K562 (cell line): ENCODE data around the gene ABHD17B. TPM values are rescaled to one million over a fixed set of nuclear protein-coding genes. Genes with fewer than 3 reads are reported as not detected.
A peak's percentile ranks its signal among the peaks of the same experiment; 100 is the strongest.

Source experiments
- ATAC-seq: fragments of 200-7000 bp; cut with Tn5 transposase; 3 replicates; pipeline ENCODE4 v1.9.1; 2020; ENCODE audit warnings: moderate library complexity
- BruUV-seq: library from RNA; stranded (reverse); fragments of 400-500 nt; replicated peaks from 2 replicates; lab custom pipeline; 2021; lab: Mats Ljungman, UMichigan
- CTCF ChIA-PET: fragments of 300-600 bp; formaldehyde crosslinking; extraction: SDS; loops from one replicate; lab custom pipeline; 2021; ENCODE audit warnings: low intra/inter-chr PET ratio; lab: Yijun Ruan, JAX
- POLR2A ChIA-PET: fragments of 300-600, 350-650 bp; sonication (Branson Sonifier 250); formaldehyde crosslinking; extraction: SDS; loops from one replicate; lab custom pipeline; 2021; ENCODE audit warnings: antibody characterized with exemption, inconsistent platforms; lab: Yijun Ruan, JAX
- DNase-seq, 4 experiments: peaks; one replicate each; pipeline versions ENCODE4 v3.0.0 to v3.0.0-alpha.2; 2011 to 2018; ENCODE audit warnings: low spot score in 3 of 4, mixed read lengths in 3 of 4; ENCODE audit errors: extremely low read depth in 1 of 4
- FAIRE-seq: peaks from 2 replicates; lab custom pipeline; 2011; peaks lifted over from hg19 to GRCh38; lab: Jason Lieb, UNC
- H2AFZ ChIP-seq: 2 replicates; pipeline ENCODE4 v1.6.0; 2011; ENCODE audit warnings: low read depth, low read length, control low read depth, inconsistent platforms
- H3K27ac ChIP-seq: fragments of 200-600 bp; 3 replicates; pipeline ENCODE4 v1.8.0; 2011; ENCODE audit warnings: low read depth, mild to moderate bottlenecking, control low read depth, inconsistent platforms, low read length, moderate library complexity, mixed read lengths; ENCODE audit errors: extremely low read depth
- H3K27me3 ChIP-seq, 2 experiments: fragments of 300-600 bp in 1 of 2; 2 replicates in 1 of 2; 3 replicates in 1 of 2; pipeline versions ENCODE4 v1.6.0 to v1.8.0; 2011; ENCODE audit warnings: inconsistent platforms in 2 of 2, low read length in 2 of 2, mild to moderate bottlenecking in 1 of 2, mixed read lengths in 1 of 2, moderate library complexity in 1 of 2; ENCODE audit not compliant: control insufficient read depth in 2 of 2, insufficient read depth in 2 of 2
- H3K36me3 ChIP-seq: fragments of 300-600 bp; 3 replicates; pipeline ENCODE4 v1.8.0; 2011; ENCODE audit warnings: mild to moderate bottlenecking, low read length, inconsistent platforms; ENCODE audit not compliant: control insufficient read depth, insufficient read depth
- H3K4me1 ChIP-seq, 2 experiments: fragments of 200-600 bp in 1 of 2; replicated peaks in 1 of 2; 2 replicates in 1 of 2; 3 replicates in 1 of 2; pipeline versions ENCODE4 v1.5.1 to v1.8.0; 2011; ENCODE audit warnings: inconsistent platforms in 2 of 2, low read length in 2 of 2, mild to moderate bottlenecking in 1 of 2, mixed read lengths in 1 of 2, moderate library complexity in 1 of 2; ENCODE audit not compliant: control insufficient read depth in 2 of 2, insufficient read depth in 2 of 2
- H3K4me2 ChIP-seq: 2 replicates; pipeline ENCODE4 v1.6.1; 2011; ENCODE audit warnings: low read length, control low read depth, inconsistent platforms, mixed read lengths; ENCODE audit not compliant: insufficient read depth
- H3K4me3 ChIP-seq: fragments of 200-600 bp; sonication (generic), shearing (Covaris generic); 2 replicates; pipeline ENCODE4 v1.5.1; 2016; ENCODE audit warnings: control low read depth, inconsistent platforms
- H3K79me2 ChIP-seq: fragments of 200-600 bp; 3 replicates; pipeline ENCODE4 v1.8.0; 2011; ENCODE audit warnings: low read length, inconsistent platforms; ENCODE audit not compliant: control insufficient read depth, insufficient read depth
- H3K9ac ChIP-seq, 2 experiments: 2 replicates each; pipeline versions ENCODE4 v1.6.0 to v1.6.1; 2011; ENCODE audit warnings: low read depth in 2 of 2, low read length in 2 of 2, control low read depth in 1 of 2, inconsistent platforms in 1 of 2, mild to moderate bottlenecking in 1 of 2, mixed read lengths in 1 of 2; ENCODE audit not compliant: insufficient read depth in 1 of 2
- H3K9me1 ChIP-seq: one replicate; pipeline ENCODE4 v1.6.0; 2011; ENCODE audit warnings: inconsistent platforms, mild to moderate bottlenecking, low read length, moderate library complexity; ENCODE audit not compliant: control insufficient read depth, insufficient read depth
- H3K9me3 ChIP-seq: replicated peaks from 2 replicates; pipeline ENCODE4 v1.5.1; 2011; ENCODE audit warnings: low read depth, low read length, inconsistent platforms; ENCODE audit not compliant: control insufficient read depth, insufficient read depth
- H4K20me1 ChIP-seq: replicated peaks from 2 replicates; pipeline ENCODE4 v1.6.1; 2011; ENCODE audit warnings: low read length, inconsistent platforms, mixed read lengths; ENCODE audit not compliant: control insufficient read depth, insufficient read depth
- CBX2 ChIP-seq: fragments of 200-600 bp; sonication (generic); IDR thresholded peaks from one replicate; pipeline ENCODE4 v1.6.1; 2012; ENCODE audit warnings: mild to moderate bottlenecking, low read length, inconsistent platforms; ENCODE audit not compliant: insufficient read depth, poor library complexity, severe bottlenecking
- CBX8 ChIP-seq: fragments of 200-600 bp; sonication (generic); IDR thresholded peaks from 2 replicates; pipeline ENCODE4 v1.6.1; 2012; ENCODE audit warnings: borderline replicate concordance, mixed run types, low read depth, mild to moderate bottlenecking, moderate library complexity, mixed read lengths, low read length, control low read depth, inconsistent platforms; ENCODE audit not compliant: poor library complexity, severe bottlenecking; ENCODE audit errors: extremely low read depth
- CCNT2 ChIP-seq: IDR thresholded peaks from 2 replicates; pipeline ENCODE4 v1.6.1; 2011; ENCODE audit warnings: borderline replicate concordance, low read depth, mild to moderate bottlenecking, moderate library complexity, mixed read lengths, low read length; ENCODE audit not compliant: insufficient read length; ENCODE audit errors: extremely low read depth
- CTBP1 ChIP-seq: fragments of 450-650 bp; IDR thresholded peaks from 2 replicates; pipeline ENCODE4 v1.6.1; 2016; ENCODE audit warnings: borderline replicate concordance
- CXXC5 ChIP-seq: fragments of 250-450 bp; sonication (Bioruptor Pico); IDR thresholded peaks from 2 replicates; pipeline ENCODE4 v1.8.0; 2022; ENCODE audit warnings: inconsistent platforms, mild to moderate bottlenecking, moderate library complexity
- FOXP1 ChIP-seq: sonication (generic); formaldehyde crosslinking; IDR thresholded peaks from 2 replicates; pipeline ENCODE4 v1.8.0; 2022; ENCODE audit warnings: mild to moderate bottlenecking, missing genetic modification reagents
- HDAC2 ChIP-seq: fragments of 450-650 bp; IDR thresholded peaks from 2 replicates; pipeline ENCODE4 v1.6.1; 2016; ENCODE audit warnings: mild to moderate bottlenecking
- HMGN3 ChIP-seq: IDR thresholded peaks from 2 replicates; pipeline ENCODE4 v1.6.1; 2011; ENCODE audit warnings: borderline replicate concordance, low read depth, mild to moderate bottlenecking, mixed read lengths, low read length; ENCODE audit not compliant: insufficient read length; ENCODE audit errors: extremely low read depth
- NCOA6 ChIP-seq: fragments of 450-650 bp; IDR thresholded peaks from 2 replicates; pipeline ENCODE4 v1.6.1; 2017; ENCODE audit warnings: mild to moderate bottlenecking
- NONO ChIP-seq, 2 experiments: fragments of 200-400 bp in 1 of 2; fragments of 450-650 bp in 1 of 2; formaldehyde crosslinking in 1 of 2; IDR thresholded peaks; 2 replicates each; pipeline ENCODE4 v1.6.1; 2017; ENCODE audit warnings: low read depth in 2 of 2, mild to moderate bottlenecking in 2 of 2, moderate library complexity in 2 of 2, low read length in 1 of 2
- NR2C2 ChIP-seq, 2 experiments: fragments of 200-800 bp in 1 of 2; sonication (Bioruptor generic) in 1 of 2; sonication (generic) in 1 of 2; formaldehyde crosslinking in 1 of 2; IDR thresholded peaks; 2 replicates each; pipeline versions ENCODE4 v1.6.1 to v1.8.0; 2016 to 2022; ENCODE audit warnings: mild to moderate bottlenecking in 1 of 2, missing compliant biosample characterization in 1 of 2, missing genetic modification characterization in 1 of 2, missing genetic modification reagents in 1 of 2
- NR4A1 ChIP-seq, 2 experiments: fragments of 250-450 bp in 1 of 2; fragments of 450-650 bp in 1 of 2; sonication (Bioruptor Pico) in 1 of 2; IDR thresholded peaks; 2 replicates each; pipeline versions ENCODE4 v1.4.0 to v1.6.1; 2016 to 2020; ENCODE audit warnings: mild to moderate bottlenecking in 2 of 2, missing compliant biosample characterization in 1 of 2, missing genetic modification characterization in 1 of 2, moderate library complexity in 1 of 2
- ZC3H11A ChIP-seq: IDR thresholded peaks from 2 replicates; pipeline ENCODE4 v1.6.1; 2012; ENCODE audit warnings: low read depth, low read length, improper control_type of control experiment
- ZFX ChIP-seq: sonication (generic); formaldehyde crosslinking; IDR thresholded peaks from 2 replicates; pipeline ENCODE4 v1.8.0; 2022; ENCODE audit warnings: mild to moderate bottlenecking, missing genetic modification reagents, moderate library complexity
- ZNF124 ChIP-seq: sonication (generic); formaldehyde crosslinking; IDR thresholded peaks from 2 replicates; pipeline ENCODE4 v1.8.1; 2022; ENCODE audit warnings: missing genetic modification reagents
- WGBS: fragments of 100-300 bp; shearing (Covaris generic); methylation state at CpG from one replicate; pipeline ENCODE4 v1.1.6; 2016; ENCODE audit warnings: low coverage, mixed read lengths; ENCODE audit not compliant: insufficient coverage; ENCODE audit errors: missing lambda C conversion rate; 5-methylcytosine and 5-hydroxymethylcytosine counted together
- in situ Hi-C: fragments of 300-500 bp; cut with MboI; formaldehyde crosslinking; loops from 4 replicates; pipeline ENCODE4 v1.15.0; 2018; ENCODE audit warnings: inconsistent platforms, mixed read lengths
- intact Hi-C: fragments of 100-400 bp; cut with micrococcal nuclease; formaldehyde crosslinking; loops from 2 replicates; pipeline ENCODE4 v1.14.2; 2022
- polyA plus RNA-seq, 8 experiments: library from polyadenylated mRNA; depleted of rRNA in 4 of 8; stranded (reverse) in 5 of 8; unstranded in 3 of 8; fragments of >200 nt; fragmentation: Nextera tagmentation in 2 of 8; fragmentation: Illumina TruSeq in 1 of 8; extraction: Ambion mirVana in 2 of 8; extraction: Trizol in 1 of 8; gene quantifications; 2 replicates each; pipeline versions ENCODE4 v1.2.1 to v1.2.3, GENCODE V29; 2011 to 2014; ENCODE audit warnings: inconsistent platforms in 1 of 8, missing spikeins in 1 of 8
- total RNA-seq, 7 experiments: library from RNA; depleted of rRNA in 6 of 7; stranded (reverse); fragments of >200 nt in 6 of 7; fragmentation: Illumina TruSeq in 2 of 7; extraction: Trizol in 2 of 7; gene quantifications; 2 replicates each; pipeline versions ENCODE4 v1.2.1 to v1.2.3, GENCODE V29; 2011 to 2021; ENCODE audit warnings: low replicate concordance in 1 of 7
- TF ChIP-seq, protein P1 (sequence below): conservative IDR thresholded peaks from 2 replicates; pipeline ENCODE4 v1.6.1; 2011; ENCODE audit warnings: low read depth, mild to moderate bottlenecking, low read length; ENCODE audit not compliant: control insufficient read depth
- TF ChIP-seq, protein P2 (sequence below), 2 experiments: IDR thresholded peaks; 2 replicates each; pipeline ENCODE4 v1.6.1; 2012; ENCODE audit warnings: improper control_type of control experiment in 2 of 2, low read depth in 2 of 2, low read length in 2 of 2, borderline replicate concordance in 1 of 2

The ABHD17B gene
- total and polyA plus RNA-seq, 9 of the 15 experiments (the other 6 are each of a cell fraction or from before 2014, with no cell fraction given): 1.9 to 13.4 (median 10.1) TPM

DNA sequence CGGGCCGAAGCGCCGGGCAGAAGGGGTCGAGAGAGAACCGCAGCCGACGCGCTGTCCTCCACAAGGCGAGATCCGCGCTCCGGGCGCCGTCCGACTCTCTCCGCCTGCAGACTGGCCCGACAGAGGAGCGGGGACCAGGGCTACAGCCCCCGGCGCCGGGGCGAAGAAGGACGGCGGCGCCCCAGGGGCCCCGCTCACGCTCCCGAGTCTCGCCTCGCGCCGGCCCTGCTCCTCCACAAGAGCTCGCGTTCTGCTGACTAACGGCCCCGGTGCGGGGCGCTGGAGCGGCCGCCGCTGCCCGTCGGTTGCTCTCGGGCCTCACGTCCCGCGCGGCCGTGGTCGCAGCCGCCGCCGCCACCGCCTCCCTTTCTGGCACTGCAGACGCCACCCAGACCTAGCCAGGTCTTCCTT, 338 bp downstream of the ABHD17B start:
- POLR2A ChIA-PET: interaction anchor here (0.6 to 1.4 kb wide), 4 partner anchors 11 to 1222 kb away, joined by 3 to 7 read pairs (median 3); no protein-coding TSS in a partner anchor
- no CpG with 5 or more reads among the region's 56 CpGs for WGBS
- H2AFZ ChIP-seq: peak overlapping the region; percentile 86
- intact Hi-C loops (no loop called here), in situ Hi-C loops (no loop called here)
- peak overlapping the region; percentile 82; the same call in 1 of the 2 replicates for H3K4me2 ChIP-seq
- BruUV-seq: TSS peak; percentile 46
- peak; percentile 45 for ATAC-seq
- no peak for FAIRE-seq
- H3K4me1 ChIP-seq: peaks cover 5% of the 10 kb centered on the region in 2 experiments; a peak in 3 of 5 replicates
- H3K36me3 ChIP-seq: peaks cover 5% of the 10 kb centered on the region; the same call in 2 of the 3 replicates
- peak overlapping the region; percentile 62 for H3K4me3 ChIP-seq
- DNase-seq: peak in 1 of 4 experiments; percentile 22
- 0 out of 2 replicates have a peak, but pooled peaks cover 9% of the 10 kb centered on the region for H4K20me1 ChIP-seq
- no peaks in the 10 kb centered on the region for H3K27me3 ChIP-seq
- peaks cover 90% of the 10 kb centered on the region for H3K79me2 ChIP-seq
- peak overlapping the region; percentile 81 to 97 for H3K9ac ChIP-seq
- no peaks in the 10 kb centered on the region for H3K9me1 ChIP-seq
- CTCF ChIA-PET: no interaction called here
- peak overlapping the region; percentile 90 for H3K27ac ChIP-seq
- H3K9me3 ChIP-seq: no peaks in the 10 kb centered on the region
- TF ChIP-seq ZC3H11A: no peak
- TF ChIP-seq ZNF124: no peak
- TF ChIP-seq, protein P1, sequence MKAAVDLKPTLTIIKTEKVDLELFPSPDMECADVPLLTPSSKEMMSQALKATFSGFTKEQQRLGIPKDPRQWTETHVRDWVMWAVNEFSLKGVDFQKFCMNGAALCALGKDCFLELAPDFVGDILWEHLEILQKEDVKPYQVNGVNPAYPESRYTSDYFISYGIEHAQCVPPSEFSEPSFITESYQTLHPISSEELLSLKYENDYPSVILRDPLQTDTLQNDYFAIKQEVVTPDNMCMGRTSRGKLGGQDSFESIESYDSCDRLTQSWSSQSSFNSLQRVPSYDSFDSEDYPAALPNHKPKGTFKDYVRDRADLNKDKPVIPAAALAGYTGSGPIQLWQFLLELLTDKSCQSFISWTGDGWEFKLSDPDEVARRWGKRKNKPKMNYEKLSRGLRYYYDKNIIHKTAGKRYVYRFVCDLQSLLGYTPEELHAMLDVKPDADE: 0 out of 2 replicates have a peak, but pooled peaks have one; percentile 16
- peak in 1 of 2 experiments; percentile 53; a peak in 1 of 4 replicates for TF ChIP-seq NONO (IDR thresholded peaks at IDR 0.05; ENCODE audit: low read depth in 2 of 2, low read length in 1 of 2)
- TF ChIP-seq ZFX (CRISPR knock-in tag): peak; percentile 75
- peak; percentile 20 for TF ChIP-seq HMGN3
- 0 out of 2 replicates have a peak, but pooled peaks have one; percentile 31 for TF ChIP-seq CXXC5
- no peak for TF ChIP-seq NR4A1 (CRISPR knock-in tag; IDR thresholded peaks at IDR 0.05)
- TF ChIP-seq NR4A1 (tag; IDR thresholded peaks at IDR 0.05): no peak
- TF ChIP-seq, protein P2, sequence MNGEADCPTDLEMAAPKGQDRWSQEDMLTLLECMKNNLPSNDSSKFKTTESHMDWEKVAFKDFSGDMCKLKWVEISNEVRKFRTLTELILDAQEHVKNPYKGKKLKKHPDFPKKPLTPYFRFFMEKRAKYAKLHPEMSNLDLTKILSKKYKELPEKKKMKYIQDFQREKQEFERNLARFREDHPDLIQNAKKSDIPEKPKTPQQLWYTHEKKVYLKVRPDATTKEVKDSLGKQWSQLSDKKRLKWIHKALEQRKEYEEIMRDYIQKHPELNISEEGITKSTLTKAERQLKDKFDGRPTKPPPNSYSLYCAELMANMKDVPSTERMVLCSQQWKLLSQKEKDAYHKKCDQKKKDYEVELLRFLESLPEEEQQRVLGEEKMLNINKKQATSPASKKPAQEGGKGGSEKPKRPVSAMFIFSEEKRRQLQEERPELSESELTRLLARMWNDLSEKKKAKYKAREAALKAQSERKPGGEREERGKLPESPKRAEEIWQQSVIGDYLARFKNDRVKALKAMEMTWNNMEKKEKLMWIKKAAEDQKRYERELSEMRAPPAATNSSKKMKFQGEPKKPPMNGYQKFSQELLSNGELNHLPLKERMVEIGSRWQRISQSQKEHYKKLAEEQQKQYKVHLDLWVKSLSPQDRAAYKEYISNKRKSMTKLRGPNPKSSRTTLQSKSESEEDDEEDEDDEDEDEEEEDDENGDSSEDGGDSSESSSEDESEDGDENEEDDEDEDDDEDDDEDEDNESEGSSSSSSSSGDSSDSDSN (IDR thresholded peaks at IDR 0.05; ENCODE audit: borderline replicate concordance in 1 of 2, low read depth in 2 of 2, low read length in 2 of 2): peak in 1 of 2 experiments; percentile 95; a peak in 2 of 4 replicates
- TF ChIP-seq CTBP1: peak; percentile 45; the same call in 1 of the 2 replicates
- TF ChIP-seq FOXP1 (CRISPR knock-in tag): no peak
- TF ChIP-seq NR2C2 (CRISPR knock-in tag; IDR thresholded peaks at IDR 0.05): no peak
- TF ChIP-seq NR2C2 (tag; IDR thresholded peaks at IDR 0.05): no peak
- no peak for TF ChIP-seq HDAC2
- peak; percentile 59; the same call in 1 of the 2 replicates for TF ChIP-seq NCOA6
- no peak for TF ChIP-seq CBX2
- peak; percentile 32 for TF ChIP-seq CCNT2
- TF ChIP-seq CBX8: no peak
